ENCODE data around the gene APP. TPM values are rescaled to one million over a fixed set of nuclear protein-coding genes. Genes with fewer than 3 reads are reported as not detected.

Gene APP
- total RNA-seq, 1 experiment from 2014 or later, result 266 TPM

- Histone ChIP-seq H3K27ac (ENCODE audit: low read length) (no peak overlapping the region), H3K4me3 (ENCODE audit: low read length) (no peak overlapping the region)
Measured at GRCh38 chr21:26125433-26126167, 45.0 kb downstream of the APP start.

GRCh38 chr21:26124896-26125295, 45.7 kb downstream of the APP start:
- Histone ChIP-seq H3F3A (ENCODE audit: low read length, unreplicated experiment) (no peaks in the 10 kb centered on the region), H4K20me1 (ENCODE audit: low read length) (peaks cover 23% of the 10 kb centered on the region; the same call in 1 of the 2 replicates), H3K9me3 (ENCODE audit: low read length) (no peaks in the 10 kb centered on the region), H3K27me3 (ENCODE audit: low read length) (no peaks in the 10 kb centered on the region), H2AFZ (ENCODE audit: low read length) (no peak overlapping the region), H3K9ac (ENCODE audit: low read length) (no peak overlapping the region), H3K27ac (ENCODE audit: low read length) (no peak overlapping the region), H3K4me2 (ENCODE audit: low read length) (no peak overlapping the region), H3K4me3 (ENCODE audit: low read length) (no peak overlapping the region), H3K36me3 (ENCODE audit: low read depth, low read length) (peaks cover 4% of the 10 kb centered on the region; the same call in 1 of the 2 replicates), H3K79me2 (ENCODE audit: low read length) (peaks cover 91% of the 10 kb centered on the region), H3K9me2 (replicated peaks; ENCODE audit: low read length) (no peaks in the 10 kb centered on the region), H3K4me1 (ENCODE audit: insufficient read depth, low read length) (peaks cover 4% of the 10 kb centered on the region; the same call in 1 of the 2 replicates)
- CTCF ChIA-PET, result no interaction called here
- intact Hi-C loops (cut with micrococcal nuclease), result loop anchor here (5.0 kb wide), 1 partner anchor 42 kb away; no protein-coding TSS in a partner anchor
- POLR2A ChIA-PET (ENCODE audit: unreplicated experiment), result no interaction called here
- ATAC-seq (no peak), DNase-seq (no peak)
- BruUV-seq (replicated peaks), result no TSS peak
- no peak for TF ChIP-seq CTCF (conservative IDR thresholded peaks at IDR 0.05; ENCODE audit: low read depth, low read length)
- no peak for TF ChIP-seq EZH2 (IDR thresholded peaks at IDR 0.05; ENCODE audit: low read length, unreplicated experiment)
- TF ChIP-seq EZH2phosphoT487 (IDR thresholded peaks at IDR 0.05; ENCODE audit: borderline replicate concordance, low read length), result no peak

More at GRCh38 chr21:26125433-26126167, 45.0 kb downstream of the APP start:
- no peaks in the 10 kb centered on the region for H3K27me3 ChIP-seq (ENCODE audit: low read length)
- ChIA-PET CTCF (no interaction called here), POLR2A (ENCODE audit: unreplicated experiment) (no interaction called here)
- peaks cover 4% of the 10 kb centered on the region; the same call in 1 of the 2 replicates for H3K4me1 ChIP-seq (ENCODE audit: insufficient read depth, low read length)
- no peak overlapping the region for H2AFZ ChIP-seq (ENCODE audit: low read length)
- TF ChIP-seq EZH2phosphoT487 (IDR thresholded peaks at IDR 0.05; ENCODE audit: borderline replicate concordance, low read length) (no peak), CTCF (conservative IDR thresholded peaks at IDR 0.05; ENCODE audit: low read depth, low read length) (no peak), EZH2 (IDR thresholded peaks at IDR 0.05; ENCODE audit: low read length, unreplicated experiment) (no peak)
- H3K79me2 ChIP-seq (ENCODE audit: low read length), result peaks cover 95% of the 10 kb centered on the region
- no TSS peak for BruUV-seq (replicated peaks)
- no peak for ATAC-seq
- H3K9me3 ChIP-seq (ENCODE audit: low read length), result no peaks in the 10 kb centered on the region
- H3K36me3 ChIP-seq (ENCODE audit: low read depth, low read length), result peaks cover 10% of the 10 kb centered on the region; the same call in 1 of the 2 replicates
- peaks cover 28% of the 10 kb centered on the region; the same call in 1 of the 2 replicates for H4K20me1 ChIP-seq (ENCODE audit: low read length)
- no peak overlapping the region for H3K9ac ChIP-seq (ENCODE audit: low read length)
- intact Hi-C loops (cut with micrococcal nuclease), result loop anchor here (5.0 kb wide), 1 partner anchor 42 kb away; no protein-coding TSS in a partner anchor
- no peaks in the 10 kb centered on the region for H3F3A ChIP-seq (ENCODE audit: low read length, unreplicated experiment)
- DNase-seq, result no peak
- no peak overlapping the region for H3K4me2 ChIP-seq (ENCODE audit: low read length)
- H3K9me2 ChIP-seq (replicated peaks; ENCODE audit: low read length), result no peaks in the 10 kb centered on the region

- Histone ChIP-seq H2AFZ (ENCODE audit: low read length) (no peak overlapping the region), H3K4me1 (ENCODE audit: insufficient read depth, low read length) (peaks cover 4% of the 10 kb centered on the region; the same call in 1 of the 2 replicates), H3K27me3 (ENCODE audit: low read length) (no peaks in the 10 kb centered on the region), H4K20me1 (ENCODE audit: low read length) (peaks cover 21% of the 10 kb centered on the region; the same call in 1 of the 2 replicates), H3K79me2 (ENCODE audit: low read length) (peaks cover 91% of the 10 kb centered on the region), H3K9me3 (ENCODE audit: low read length) (no peaks in the 10 kb centered on the region), H3K4me2 (ENCODE audit: low read length) (no peak overlapping the region), H3F3A (ENCODE audit: low read length, unreplicated experiment) (no peaks in the 10 kb centered on the region), H3K4me3 (ENCODE audit: low read length) (no peak overlapping the region), H3K9ac (ENCODE audit: low read length) (no peak overlapping the region), H3K36me3 (ENCODE audit: low read depth, low read length) (peaks cover 2% of the 10 kb centered on the region; the same call in 1 of the 2 replicates), H3K27ac (ENCODE audit: low read length) (no peak overlapping the region), H3K9me2 (replicated peaks; ENCODE audit: low read length) (no peaks in the 10 kb centered on the region)
- intact Hi-C loops (cut with micrococcal nuclease), result no loop called here
- CTCF ChIA-PET, result no interaction called here
- DNase-seq, result no peak
- no TSS peak for BruUV-seq (replicated peaks)
- no peak for ATAC-seq
- POLR2A ChIA-PET (ENCODE audit: unreplicated experiment), result no interaction called here
- no peak for TF ChIP-seq CTCF (conservative IDR thresholded peaks at IDR 0.05; ENCODE audit: low read depth, low read length)
- TF ChIP-seq EZH2 (IDR thresholded peaks at IDR 0.05; ENCODE audit: low read length, unreplicated experiment), result no peak
- no peak for TF ChIP-seq EZH2phosphoT487 (IDR thresholded peaks at IDR 0.05; ENCODE audit: borderline replicate concordance, low read length)
Measured at GRCh38 chr21:26124421-26124833, 46.1 kb downstream of the APP start.

Measured in PC-3 (cell line).